Measurements from ENCODE around the gene RHEX.

- TF ChIP-seq POLR2A (IDR thresholded peaks at IDR 0.05; ENCODE audit: low read depth) (no peak), CTCF (IDR thresholded peaks at IDR 0.05) (no peak), EP300 (IDR thresholded peaks at IDR 0.05) (no peak)
Observed at GRCh38 chr1:206142770-206143169, 89.8 kb downstream of the RHEX start.

All from esophagus muscularis mucosa (tissue), 4 donors.